Cerebellar nuclear complex (tissue), 1 donor: ENCODE measurements around the gene PRPS1L1.

ENCODE experiments used
- DNase-seq, 2 experiments: peaks; one replicate each; lab custom pipeline; 2025; lab: John Stamatoyannopoulos, UW

Gene PRPS1L1

GRCh38 chr7:18013936-18014335 lies 13.7 kb downstream of the PRPS1L1 start:
- DNase-seq, result no peak

- no peak for DNase-seq
Observed at GRCh38 chr7:18004372-18004771, 23.3 kb downstream of the PRPS1L1 start.

- no peak for DNase-seq
Observed at GRCh38 chr7:18003286-18003994, 24.2 kb downstream of the PRPS1L1 start.

- no peak for DNase-seq
Observed at GRCh38 chr7:17998692-17999091, 29.0 kb downstream of the PRPS1L1 start.

- DNase-seq, result no peak
Observed at GRCh38 chr7:17996442-17997223, 31.0 kb downstream of the PRPS1L1 start.

- no peak for DNase-seq
Observed at GRCh38 chr7:17996040-17996439, 31.6 kb downstream of the PRPS1L1 start.

GRCh38 chr7:17994079-17994850 lies 33.4 kb downstream of the PRPS1L1 start:
- no peak for DNase-seq

- DNase-seq, result no peak
Observed at GRCh38 chr7:17991866-17992648, 35.6 kb downstream of the PRPS1L1 start.

GRCh38 chr7:17990761-17991160 lies 36.9 kb downstream of the PRPS1L1 start:
- DNase-seq, result no peak

GRCh38 chr7:17989546-17989945 lies 38.1 kb downstream of the PRPS1L1 start:
- DNase-seq, result no peak

- DNase-seq, result no peak
Observed at GRCh38 chr7:17988858-17989257, 38.8 kb downstream of the PRPS1L1 start.

- no peak for DNase-seq
Observed at GRCh38 chr7:17988141-17988540, 39.5 kb downstream of the PRPS1L1 start.

- no peak for DNase-seq
Observed at GRCh38 chr7:17986851-17987250, 40.8 kb downstream of the PRPS1L1 start.

- no peak for DNase-seq
Observed at GRCh38 chr7:17985473-17986239, 42.0 kb downstream of the PRPS1L1 start.

GRCh38 chr7:17984288-17984687 lies 43.4 kb downstream of the PRPS1L1 start:
- no peak for DNase-seq

GRCh38 chr7:17983221-17984062 lies 44.2 kb downstream of the PRPS1L1 start:
- DNase-seq, result no peak

GRCh38 chr7:17976952-17977351 lies 50.7 kb downstream of the PRPS1L1 start:
- no peak for DNase-seq
